ENCODE measurements around the gene NFIB.

NFIB gene

GRCh38 chr9:14271093-14271673 lies 42.8 kb downstream of the NFIB start:
- DNase-seq, result no peak

DNA sequence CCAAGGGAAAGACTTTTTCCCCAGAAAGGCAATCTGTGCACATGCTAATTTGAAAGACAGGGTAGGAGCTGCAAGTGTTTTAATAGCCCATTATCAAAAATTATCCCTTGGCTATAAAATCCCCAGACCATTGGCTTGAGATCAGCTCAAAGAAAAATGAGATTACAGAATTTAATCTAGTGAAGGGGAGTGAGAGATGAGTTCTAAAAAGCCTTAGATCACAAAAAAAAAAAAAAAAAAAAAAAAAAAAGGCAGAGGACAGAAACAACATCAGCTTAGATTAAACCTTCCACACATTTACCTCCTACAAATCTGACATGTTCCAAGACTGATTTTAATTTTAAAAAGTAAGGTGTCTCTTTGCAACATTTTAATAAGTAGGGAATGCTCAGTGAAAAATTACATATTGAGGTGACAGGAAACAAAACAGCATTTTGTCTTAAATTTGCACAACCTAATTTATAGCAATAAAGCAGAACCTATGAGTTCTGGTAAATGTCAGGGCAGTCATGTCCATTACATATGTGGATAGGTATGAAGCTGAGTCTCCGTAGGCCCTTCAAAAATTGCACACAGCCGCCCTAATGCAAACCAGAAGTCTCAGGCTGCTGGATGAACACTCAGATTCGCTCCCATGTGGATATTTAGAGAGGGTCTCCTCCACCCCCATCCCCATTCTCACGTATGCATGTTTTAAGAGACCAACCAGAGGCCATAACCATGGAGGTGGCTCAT lies 43.4 kb downstream of the NFIB start:
- no peak for DNase-seq

- no peak for DNase-seq
Measured at GRCh38 chr9:14269916-14270315, 44.0 kb downstream of the NFIB start.

DNA sequence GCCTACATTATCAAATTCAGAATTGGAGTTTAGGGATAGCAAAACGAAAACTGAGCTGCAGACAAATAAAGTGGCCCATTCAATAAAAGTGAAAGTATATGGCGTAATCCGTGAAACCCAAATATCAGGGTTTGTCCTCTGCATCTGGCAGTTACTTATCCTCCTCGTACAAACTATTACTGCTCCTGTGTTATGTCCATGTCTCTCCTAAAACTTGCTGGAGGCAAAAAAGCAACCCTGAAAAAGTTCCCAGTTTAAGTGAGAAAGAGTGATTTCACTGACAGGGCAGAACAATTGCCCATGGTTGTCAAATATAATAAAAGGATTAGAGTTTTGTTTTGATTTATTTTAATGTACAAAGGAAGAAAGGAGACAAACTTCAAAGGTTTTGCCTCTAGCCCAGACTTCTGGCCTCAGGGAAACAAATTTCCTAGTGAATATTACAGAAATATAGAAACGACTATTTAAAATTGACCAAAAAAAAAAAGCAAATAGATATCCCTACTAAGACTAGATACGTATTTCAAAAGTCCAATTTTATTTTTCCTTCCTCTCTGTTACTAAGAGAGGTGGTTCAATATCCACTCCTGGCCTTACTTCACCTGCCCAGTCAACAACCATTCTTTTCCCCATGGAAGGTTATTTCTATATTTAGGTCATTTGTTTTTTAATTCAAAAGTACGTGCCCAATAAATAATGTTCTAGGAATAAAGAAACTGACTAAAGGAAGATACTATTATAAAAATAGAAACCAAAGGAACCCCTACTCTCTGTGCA lies 50.0 kb downstream of the NFIB start:
- DNase-seq, result no peak

GRCh38 chr9:14262827-14263226 lies 51.1 kb downstream of the NFIB start:
- no peak for DNase-seq

DNA sequence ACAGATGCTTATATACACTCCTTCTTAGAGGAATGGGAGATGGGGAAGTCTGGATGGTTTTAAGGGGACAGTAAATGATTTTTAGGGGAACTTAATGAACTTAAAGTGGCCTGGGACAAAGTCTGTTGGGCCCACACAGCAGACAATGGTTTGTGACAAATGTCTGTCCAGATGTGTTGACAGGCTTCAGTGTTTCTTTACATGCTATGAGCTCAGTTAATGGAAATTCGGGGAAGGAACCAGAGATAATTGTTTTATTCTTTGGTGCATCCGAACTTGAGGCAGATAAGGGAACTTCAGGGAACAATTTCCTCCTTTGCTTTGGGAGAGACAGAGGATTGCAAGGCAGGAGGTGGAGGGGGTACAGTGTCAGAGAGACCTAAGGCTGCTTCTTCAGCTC lies 52.3 kb downstream of the NFIB start:
- no peak for DNase-seq

DNA sequence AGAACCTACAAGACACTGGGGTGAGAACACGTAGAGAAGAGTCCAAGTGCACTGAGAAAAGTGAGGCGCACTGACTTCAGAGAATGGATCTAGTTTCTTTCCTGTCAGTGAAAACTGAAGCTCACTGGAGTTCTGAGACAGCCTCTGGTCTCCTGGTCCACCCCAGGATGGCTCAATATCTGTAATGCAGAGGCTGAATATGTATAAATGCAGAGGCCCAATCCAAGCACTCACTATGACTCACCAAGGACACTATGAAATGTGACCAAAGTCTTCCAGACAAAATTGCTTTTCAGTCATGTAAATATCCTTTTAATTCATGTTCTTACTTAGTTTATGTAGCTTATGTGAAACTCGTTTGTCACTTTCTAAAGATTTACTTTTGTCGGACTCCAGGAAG lies 53.8 kb downstream of the NFIB start:
- no peak for DNase-seq

DNA sequence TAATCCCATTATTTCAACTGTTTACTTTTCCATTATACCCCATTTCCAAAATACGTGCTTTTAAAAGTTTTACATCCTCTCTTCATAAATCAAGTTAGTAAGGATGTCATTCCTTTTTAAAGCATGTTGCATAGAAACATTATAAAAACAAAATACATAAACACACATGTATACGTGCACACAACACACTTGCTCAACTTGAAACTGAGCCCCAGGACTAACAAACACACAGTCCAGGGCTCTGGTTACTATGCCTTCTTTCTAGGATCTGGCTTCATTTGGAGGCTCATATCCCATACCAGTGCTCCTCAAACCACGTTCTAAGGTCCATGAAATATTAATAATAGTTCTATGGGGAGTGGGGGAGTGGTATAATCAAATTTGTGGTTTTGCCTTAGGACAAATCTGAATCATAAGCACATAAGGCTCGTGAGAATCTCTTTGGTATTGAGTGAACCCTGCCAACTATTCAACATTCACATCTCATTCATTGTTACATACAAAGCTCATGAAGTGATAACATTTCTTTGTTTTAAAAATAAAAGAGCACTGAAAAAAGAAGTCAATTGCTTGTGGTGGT lies 55.2 kb downstream of the NFIB start:
- DNase-seq, result no peak

DNA sequence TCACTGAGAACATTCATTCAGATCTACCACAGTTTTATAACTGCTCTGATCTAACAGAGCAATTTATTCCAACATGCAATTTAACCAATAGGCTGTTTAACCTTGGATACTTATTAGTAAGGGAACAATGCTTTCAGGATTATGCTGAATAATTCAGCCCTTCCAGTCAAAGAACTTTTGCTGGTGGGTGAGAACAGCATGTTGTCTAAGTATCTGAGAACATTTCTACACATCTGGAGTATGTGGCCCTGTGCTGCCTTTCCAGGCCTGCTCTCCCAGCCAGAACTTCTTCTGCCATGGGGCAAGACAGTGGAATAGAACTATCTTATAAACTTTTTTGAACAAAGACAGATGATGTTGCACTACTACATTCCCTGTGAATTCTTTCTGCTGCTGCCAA lies 55.8 kb downstream of the NFIB start:
- DNase-seq, result no peak

GRCh38 chr9:14256588-14256987 lies 57.4 kb downstream of the NFIB start:
- no peak for DNase-seq

DNA sequence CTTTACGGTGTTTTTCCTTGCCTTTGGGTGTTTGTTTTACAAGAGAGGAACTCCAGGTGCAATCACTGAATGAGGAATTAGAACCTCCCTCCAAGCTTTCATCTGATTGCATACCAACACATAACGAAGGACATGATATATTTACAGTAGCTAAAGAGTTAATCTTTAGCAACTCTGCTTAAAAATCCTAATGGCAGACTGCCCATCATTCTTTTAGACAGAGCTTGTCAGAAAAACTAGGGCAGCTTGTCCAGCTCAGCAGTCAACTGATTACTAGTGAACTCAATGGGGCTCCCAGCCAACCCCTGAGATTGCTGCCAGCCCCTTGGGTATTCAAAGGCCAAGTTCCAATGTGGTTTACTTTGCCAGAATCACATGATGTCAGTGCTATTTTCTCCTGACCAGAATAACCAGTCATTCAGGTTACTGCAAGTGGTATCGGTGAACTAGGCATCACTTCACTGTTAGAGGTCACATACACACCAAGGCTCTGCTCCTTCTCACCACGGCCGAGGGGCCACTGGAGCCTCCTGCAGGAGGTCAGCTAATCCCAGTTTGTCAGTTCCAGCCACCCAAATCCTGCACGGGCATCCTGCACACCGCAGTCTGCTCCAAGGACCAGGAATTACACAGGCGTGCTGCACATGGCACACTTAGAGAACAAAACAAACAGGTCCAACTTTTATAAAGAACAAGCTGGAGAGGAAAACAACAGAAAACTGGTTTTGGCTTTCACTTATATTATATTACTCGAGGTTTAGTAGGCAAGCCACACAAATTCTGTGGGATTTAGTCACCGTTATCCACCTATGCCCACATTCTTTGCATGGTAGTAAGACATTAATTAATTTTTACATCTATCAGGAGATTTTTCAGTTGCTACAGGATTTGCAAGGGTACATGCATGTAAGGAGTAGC lies 62.5 kb downstream of the NFIB start:
- no peak for DNase-seq

DNA sequence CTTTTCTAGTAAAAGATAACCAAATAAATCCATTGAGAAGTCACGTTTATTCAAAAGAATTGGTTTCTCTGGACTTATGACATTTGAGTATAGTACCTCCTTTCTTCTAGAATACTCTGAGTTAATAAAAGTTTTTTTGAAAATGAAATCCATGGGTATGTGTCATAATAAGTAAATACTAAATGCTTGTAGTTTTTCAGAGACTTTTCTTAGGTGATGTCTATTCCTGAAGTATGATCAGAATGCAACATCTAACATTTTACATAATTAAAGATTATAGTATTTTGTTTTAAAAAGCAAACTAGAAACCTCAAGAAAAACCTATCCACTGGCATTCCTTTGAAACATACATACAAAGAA lies 63.2 kb downstream of the NFIB start:
- no peak for DNase-seq

DNA sequence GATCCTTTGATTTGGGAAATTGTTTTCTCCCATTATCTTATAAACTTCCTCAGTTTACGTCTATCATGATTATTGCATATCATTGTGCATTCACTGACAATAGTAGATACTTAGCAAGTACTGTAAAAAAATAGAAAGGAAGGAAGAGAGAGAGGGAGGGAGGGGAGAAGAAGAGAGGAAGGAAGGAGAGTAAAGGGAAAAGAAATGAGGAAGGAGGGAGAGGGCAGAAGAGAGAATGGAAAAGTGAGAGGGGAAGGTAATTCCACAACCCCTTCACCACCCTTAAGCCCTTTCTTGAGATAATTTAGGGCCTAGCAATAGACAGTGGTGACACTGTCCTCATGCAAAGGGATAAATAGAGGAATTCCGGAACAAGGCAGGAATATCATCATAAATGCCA lies 64.4 kb downstream of the NFIB start:
- DNase-seq, result no peak

DNA sequence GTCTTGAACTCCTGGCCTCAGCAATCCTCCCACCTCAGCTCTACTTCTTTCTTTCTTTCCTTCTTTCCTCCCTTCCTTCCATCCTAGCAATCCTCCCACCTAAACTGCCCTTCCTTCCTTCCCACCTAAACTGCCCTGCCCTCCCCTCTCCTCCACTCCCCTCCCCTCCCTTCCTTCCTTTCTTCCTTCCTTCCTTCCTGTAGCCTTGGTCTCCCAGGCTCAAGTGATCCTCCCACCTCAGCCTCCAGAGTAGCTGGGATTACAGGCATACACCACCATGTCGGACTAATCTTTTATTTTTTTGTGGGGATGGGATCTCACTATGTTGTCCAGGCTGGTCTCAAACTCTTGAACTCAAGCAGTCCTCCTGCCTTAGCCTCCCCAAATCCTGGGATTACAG lies 65.8 kb downstream of the NFIB start:
- no peak for DNase-seq

GRCh38 chr9:14247577-14247976 lies 66.4 kb downstream of the NFIB start:
- DNase-seq, result no peak

DNA sequence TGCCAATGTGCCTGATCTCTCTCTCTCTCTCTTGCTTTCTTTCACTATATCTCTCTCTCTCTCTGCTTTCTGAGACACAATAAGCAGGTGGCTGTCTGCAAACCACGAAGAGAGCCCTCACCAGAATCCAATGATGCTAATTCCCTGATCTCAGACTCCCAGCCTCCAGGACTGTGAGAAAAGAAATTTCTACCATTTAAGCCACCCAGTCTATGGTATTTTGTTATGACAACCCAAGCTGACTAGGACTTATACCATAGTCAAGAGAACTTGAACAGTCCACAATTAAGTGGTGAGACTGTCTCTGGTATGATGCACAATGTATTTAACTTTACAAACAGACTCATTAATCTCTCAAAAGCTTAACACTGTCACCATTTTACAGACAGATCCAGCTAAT lies 67.0 kb downstream of the NFIB start:
- DNase-seq, result no peak

- no peak for DNase-seq
Measured at GRCh38 chr9:14245901-14246525, 67.9 kb downstream of the NFIB start.

- DNase-seq, result no peak
Measured at GRCh38 chr9:14243514-14244042, 70.4 kb downstream of the NFIB start.

DNA sequence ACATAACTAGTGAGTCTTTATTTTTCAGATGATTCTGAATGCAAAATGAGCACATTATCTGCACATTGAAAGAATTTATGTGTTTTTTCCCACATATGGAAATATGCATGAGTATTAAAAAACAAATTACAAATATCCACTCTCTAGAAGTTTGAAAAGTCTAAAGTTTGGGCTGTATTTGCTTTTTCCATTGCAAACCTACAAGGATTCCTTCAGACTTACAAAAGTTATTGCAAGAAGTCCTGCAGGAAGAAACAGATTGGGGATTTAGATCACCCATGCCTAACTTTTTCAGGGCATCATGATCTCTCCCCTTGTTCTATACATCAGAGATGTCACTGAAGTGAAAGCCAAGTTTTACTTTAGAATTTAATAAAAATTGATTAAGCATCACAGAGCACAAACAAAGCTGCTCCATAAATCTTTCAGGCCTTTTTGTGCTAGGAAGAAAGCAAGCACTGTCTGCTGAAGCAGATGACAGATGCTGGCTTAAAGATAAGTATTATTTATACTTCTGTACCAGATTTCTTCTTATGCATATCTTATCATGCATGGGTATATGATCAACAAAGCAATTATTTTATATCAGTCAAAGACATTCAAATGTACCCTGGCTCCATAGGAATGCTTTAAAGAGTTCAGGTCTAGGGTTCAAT lies 71.7 kb downstream of the NFIB start:
- DNase-seq, result no peak

DNA sequence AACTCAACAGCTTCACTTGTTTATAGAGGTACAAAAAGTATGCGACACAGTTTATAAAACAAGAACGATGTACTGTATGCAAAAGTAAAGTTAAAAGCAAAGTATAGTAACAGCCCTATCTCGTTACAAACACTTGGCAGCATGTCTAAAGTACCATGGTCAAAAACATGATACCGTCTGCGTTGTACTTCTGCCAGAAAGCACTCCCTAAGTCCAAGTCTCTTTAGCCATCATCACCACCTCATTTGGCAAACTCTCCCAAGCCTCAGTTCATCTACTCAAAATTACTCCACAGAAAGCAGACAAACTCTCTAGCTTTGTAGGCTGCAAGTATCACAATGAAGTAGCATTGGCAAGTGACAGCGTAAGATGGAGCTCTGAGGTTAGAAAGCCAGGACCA lies 73.4 kb downstream of the NFIB start:
- DNase-seq, result no peak

DNA sequence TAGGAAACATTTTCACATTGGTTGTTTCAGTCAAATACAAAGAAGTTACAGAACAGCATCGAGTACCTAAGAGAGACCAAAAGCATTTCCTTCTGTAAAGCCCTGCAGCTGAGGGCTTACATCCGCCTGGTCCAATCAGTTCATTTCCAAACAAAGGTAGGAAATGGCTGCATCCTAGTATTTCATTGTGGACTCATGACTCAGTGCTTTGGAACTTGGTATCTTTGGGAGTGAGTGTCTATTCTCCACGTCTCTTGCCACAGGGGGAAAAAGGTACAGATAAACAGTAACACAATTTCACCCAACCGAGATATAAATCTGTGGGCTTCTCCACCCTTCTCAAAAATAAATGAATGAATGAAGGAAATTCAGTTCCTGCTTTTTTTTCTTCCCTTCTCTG lies 75.4 kb downstream of the NFIB start:
- DNase-seq, result no peak

GRCh38 chr9:14238079-14238478 lies 75.9 kb downstream of the NFIB start:
- no peak for DNase-seq

Data from KG1 (cell line).